H9 (cell line): ENCODE data around the gene EXD2. TPM values are rescaled to one million over a fixed set of nuclear protein-coding genes. Genes with fewer than 3 reads are reported as not detected.

Experiments used
- DNase-seq: peaks from one replicate; pipeline ENCODE4 v3.0.0-alpha.2; 2017
- H2AFZ ChIP-seq: one replicate; pipeline ENCODE4 v1.6.1; 2013; ENCODE audit warnings: mild to moderate bottlenecking, low read length, control low read depth, moderate library complexity
- H2AK5ac ChIP-seq: 2 replicates; pipeline ENCODE4 v1.6.1; 2013; ENCODE audit warnings: low read length, control low read depth, mixed read lengths; ENCODE audit not compliant: insufficient read length
- H2BK120ac ChIP-seq: one replicate; pipeline ENCODE4 v1.6.1; 2013; ENCODE audit warnings: low read depth, mild to moderate bottlenecking, low read length, control low read depth, inconsistent platforms; ENCODE audit not compliant: poor library complexity, severe bottlenecking
- H2BK12ac ChIP-seq: 2 replicates; pipeline ENCODE4 v1.6.1; 2013; ENCODE audit warnings: low read length, control low read depth, mixed read lengths, low read depth; ENCODE audit not compliant: insufficient read length
- H2BK15ac ChIP-seq: 2 replicates; pipeline ENCODE4 v1.6.1; 2013; ENCODE audit warnings: low read depth, low read length, control low read depth
- H2BK20ac ChIP-seq: one replicate; pipeline ENCODE4 v1.6.1; 2013; ENCODE audit warnings: low read depth, mild to moderate bottlenecking, low read length, control low read depth, inconsistent platforms; ENCODE audit not compliant: poor library complexity, severe bottlenecking
- H2BK5ac ChIP-seq: 2 replicates; pipeline ENCODE4 v1.6.1; 2013; ENCODE audit warnings: low read length, control low read depth, mixed read lengths; ENCODE audit not compliant: insufficient read length
- H3K14ac ChIP-seq: 2 replicates; pipeline ENCODE4 v1.6.1; 2013; ENCODE audit warnings: low read length, control low read depth; ENCODE audit not compliant: insufficient read depth
- H3K18ac ChIP-seq: 2 replicates; pipeline ENCODE4 v1.6.1; 2013; ENCODE audit warnings: low read depth, mild to moderate bottlenecking, mixed read lengths, low read length, control low read depth; ENCODE audit not compliant: insufficient read length
- H3K23ac ChIP-seq: 2 replicates; pipeline ENCODE4 v1.6.1; 2013; ENCODE audit warnings: low read length, control low read depth, mixed read lengths, low read depth; ENCODE audit not compliant: insufficient read length
- H3K23me2 ChIP-seq: 2 replicates; pipeline ENCODE4 v1.6.1; 2013; ENCODE audit warnings: low read depth, mild to moderate bottlenecking, mixed read lengths, low read length, control low read depth; ENCODE audit not compliant: insufficient read length, poor library complexity, severe bottlenecking
- H3K27ac ChIP-seq: 2 replicates; pipeline ENCODE4 v1.5.1; 2013; ENCODE audit warnings: low read length, control low read depth, mixed read lengths, low read depth; ENCODE audit not compliant: insufficient read length
- H3K27me3 ChIP-seq: 2 replicates; pipeline ENCODE4 v1.6.1; 2013; ENCODE audit warnings: low read length, control low read depth, inconsistent platforms; ENCODE audit not compliant: insufficient read depth
- H3K4ac ChIP-seq: 2 replicates; pipeline ENCODE4 v1.6.1; 2013; ENCODE audit warnings: low read depth, mild to moderate bottlenecking, control low read depth, inconsistent platforms, low read length, moderate library complexity
- H3K4me1 ChIP-seq: 2 replicates; pipeline ENCODE4 v1.6.1; 2013; ENCODE audit warnings: low read length, control low read depth, inconsistent platforms; ENCODE audit not compliant: insufficient read depth
- H3K4me2 ChIP-seq: 2 replicates; pipeline ENCODE4 v1.6.1; 2013; ENCODE audit warnings: low read length, control low read depth, mixed read lengths; ENCODE audit not compliant: insufficient read length, insufficient read depth
- H3K56ac ChIP-seq: 2 replicates; pipeline ENCODE4 v1.6.1; 2013; ENCODE audit warnings: low read depth, mild to moderate bottlenecking, mixed read lengths, low read length, control low read depth; ENCODE audit not compliant: insufficient read length
- H3K79me1 ChIP-seq: 2 replicates; pipeline ENCODE4 v1.6.1; 2013; ENCODE audit warnings: low read depth, mild to moderate bottlenecking, moderate library complexity, low read length, control low read depth, inconsistent platforms; ENCODE audit not compliant: insufficient read depth, poor library complexity, severe bottlenecking
- H3K79me2 ChIP-seq: 2 replicates; pipeline ENCODE4 v1.6.1; 2013; ENCODE audit warnings: low read length, control low read depth, inconsistent platforms; ENCODE audit not compliant: insufficient read depth
- H3K9ac ChIP-seq: 2 replicates; pipeline ENCODE4 v1.6.1; 2013; ENCODE audit warnings: low read length, control low read depth, mixed read lengths; ENCODE audit not compliant: insufficient read length; ENCODE audit errors: extremely low read depth
- H3K9me3 ChIP-seq: one replicate; pipeline ENCODE4 v1.6.1; 2013; ENCODE audit warnings: low read depth, low read length, inconsistent platforms; ENCODE audit not compliant: control insufficient read depth
- H3T11ph ChIP-seq: one replicate; pipeline ENCODE4 v1.6.1; 2013; ENCODE audit warnings: mild to moderate bottlenecking, low read length, control low read depth, inconsistent platforms
- H4K20me1 ChIP-seq: one replicate; pipeline ENCODE4 v1.6.1; 2013; ENCODE audit not compliant: control insufficient read depth, insufficient read length, insufficient read depth
- H4K5ac ChIP-seq: 2 replicates; pipeline ENCODE4 v1.6.1; 2013; ENCODE audit warnings: low read depth, mild to moderate bottlenecking, mixed read lengths, low read length, control low read depth; ENCODE audit not compliant: insufficient read length
- H4K8ac ChIP-seq: replicated peaks from 2 replicates; pipeline ENCODE4 v1.6.1; 2013; ENCODE audit warnings: low read length, control low read depth, mixed read lengths, low read depth; ENCODE audit not compliant: insufficient read length
- H4K91ac ChIP-seq: 2 replicates; pipeline ENCODE4 v1.6.1; 2013; ENCODE audit warnings: low read depth, mild to moderate bottlenecking, moderate library complexity, mixed read lengths, low read length, control low read depth; ENCODE audit not compliant: insufficient read length
- H3K27ac Mint-ChIP-seq, 3 experiments: 2 replicates in 2 of 3; 3 replicates in 1 of 3; pipeline ENCODE4 v1.8.0; 2020 to 2021; ENCODE audit warnings: mixed read lengths in 3 of 3, mild to moderate bottlenecking in 1 of 3, moderate library complexity in 1 of 3
- H3K27me3 Mint-ChIP-seq: 2 replicates; pipeline ENCODE4 v1.8.0; 2021; ENCODE audit warnings: low read depth, mild to moderate bottlenecking, moderate library complexity, mixed read lengths
- H3K36me3 Mint-ChIP-seq, 3 experiments: 2 replicates in 2 of 3; 3 replicates in 1 of 3; pipeline ENCODE4 v1.8.0; 2020 to 2021; ENCODE audit warnings: low read depth in 3 of 3, mixed read lengths in 3 of 3; ENCODE audit not compliant: insufficient read depth in 1 of 3
- H3K4me1 Mint-ChIP-seq, 2 experiments: 2 replicates each; pipeline ENCODE4 v1.8.0; 2020; ENCODE audit warnings: mixed read lengths in 2 of 2
- H3K4me3 Mint-ChIP-seq, 2 experiments: 2 replicates in 1 of 2; 3 replicates in 1 of 2; pipeline ENCODE4 v1.8.0; 2020 to 2021; ENCODE audit warnings: mild to moderate bottlenecking in 2 of 2, mixed read lengths in 2 of 2, moderate library complexity in 1 of 2
- H3K9me3 Mint-ChIP-seq, 2 experiments: 2 replicates in 1 of 2; 3 replicates in 1 of 2; pipeline ENCODE4 v1.8.0; 2020; ENCODE audit warnings: mild to moderate bottlenecking in 2 of 2, mixed read lengths in 2 of 2, moderate library complexity in 1 of 2
- WGBS: extraction: QIAGEN DNeasy Blood & Tissue Kit; methylation state at CpG from one replicate; pipeline ENCODE4 v1.1.7; 2013; ENCODE audit warnings: missing lambda C conversion rate, low lambda C conversion rate, mixed read lengths; ENCODE audit not compliant: insufficient read length; ENCODE audit errors: extremely low coverage; 5-methylcytosine and 5-hydroxymethylcytosine counted together
- total RNA-seq: library from RNA; stranded (reverse); gene quantifications from 2 replicates; pipeline ENCODE4 v1.2.1, GENCODE V29; 2021
- TF ChIP-seq, protein P1 (sequence below): fragments of 200-600 bp; sonication (generic); conservative IDR thresholded peaks from 3 replicates; pipeline ENCODE4 v1.8.0; 2021; ENCODE audit warnings: antibody characterized with exemption, mild to moderate bottlenecking

The EXD2 gene
- total RNA-seq, 1 experiment from 2014 or later = 19.6 TPM

DNA sequence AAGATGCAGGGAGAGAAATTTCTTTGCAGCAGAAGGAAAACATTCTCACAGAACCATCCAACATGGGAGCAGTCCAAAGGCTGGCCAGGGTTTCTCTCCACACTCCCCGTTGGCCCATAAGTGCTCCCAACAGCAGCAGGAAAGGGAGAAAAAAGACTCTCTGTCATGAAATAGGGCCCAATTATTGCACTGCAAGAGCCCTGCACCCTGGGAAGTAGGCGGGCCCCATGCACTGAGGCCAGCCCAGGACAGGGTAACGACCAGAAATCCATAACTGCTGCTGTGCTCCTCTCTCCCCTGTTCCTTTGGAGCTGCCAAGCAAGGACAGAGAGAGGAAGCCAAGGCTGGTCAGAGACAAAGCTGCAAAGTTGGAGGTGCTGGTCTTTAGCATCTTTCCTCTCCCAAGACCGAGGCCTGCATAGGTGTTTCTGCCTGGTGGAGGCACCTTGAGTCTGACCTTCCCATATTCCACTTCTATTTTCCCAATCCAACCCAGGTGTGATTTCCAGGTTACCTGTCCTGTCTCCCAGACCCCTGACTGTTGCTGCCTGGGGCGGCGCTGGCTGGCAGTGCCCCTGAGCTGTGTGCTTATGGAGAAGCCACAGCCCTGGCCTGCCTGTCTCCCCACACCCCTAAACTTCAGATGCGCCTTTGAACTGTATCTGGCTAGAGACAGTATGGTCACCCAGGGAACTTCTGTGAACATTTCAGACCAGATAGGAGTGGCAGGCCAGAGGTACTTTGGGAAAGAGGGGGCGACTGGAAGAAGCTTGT is 75.5 kb downstream of the EXD2 start:
- no peak overlapping the region for H2BK5ac ChIP-seq
- no peak overlapping the region for H2BK15ac ChIP-seq
- H3K56ac ChIP-seq = no peak overlapping the region
- H3K79me1 ChIP-seq = no peaks in the 10 kb centered on the region
- no peak overlapping the region for H2AFZ ChIP-seq
- no peak overlapping the region for H3T11ph ChIP-seq
- no peak overlapping the region for H4K91ac ChIP-seq
- no peak overlapping the region for H3K18ac ChIP-seq
- no peak overlapping the region for H4K8ac ChIP-seq
- H3K27ac ChIP-seq = no peak overlapping the region
- Mint-ChIP-seq H3K9me3 (no peaks in the 10 kb centered on the region), H3K4me1 (peaks cover 10 to 14% of the 10 kb centered on the region in 2 experiments), H3K36me3 (no peaks in the 10 kb centered on the region), H3K4me3 (no peak overlapping the region), H3K27ac (no peak overlapping the region; a peak in 1 of 7 replicates), H3K27me3 (peaks cover 21% of the 10 kb centered on the region)
- no peak overlapping the region for H3K23ac ChIP-seq
- H3K9me3 ChIP-seq = no peaks in the 10 kb centered on the region
- H3K4me2 ChIP-seq = no peak overlapping the region
- peaks cover 2% of the 10 kb centered on the region; the same call in 1 of the 2 replicates for H3K27me3 ChIP-seq
- no CpG with 5 or more reads among the region's 8 CpGs for WGBS
- TF ChIP-seq, protein P1, sequence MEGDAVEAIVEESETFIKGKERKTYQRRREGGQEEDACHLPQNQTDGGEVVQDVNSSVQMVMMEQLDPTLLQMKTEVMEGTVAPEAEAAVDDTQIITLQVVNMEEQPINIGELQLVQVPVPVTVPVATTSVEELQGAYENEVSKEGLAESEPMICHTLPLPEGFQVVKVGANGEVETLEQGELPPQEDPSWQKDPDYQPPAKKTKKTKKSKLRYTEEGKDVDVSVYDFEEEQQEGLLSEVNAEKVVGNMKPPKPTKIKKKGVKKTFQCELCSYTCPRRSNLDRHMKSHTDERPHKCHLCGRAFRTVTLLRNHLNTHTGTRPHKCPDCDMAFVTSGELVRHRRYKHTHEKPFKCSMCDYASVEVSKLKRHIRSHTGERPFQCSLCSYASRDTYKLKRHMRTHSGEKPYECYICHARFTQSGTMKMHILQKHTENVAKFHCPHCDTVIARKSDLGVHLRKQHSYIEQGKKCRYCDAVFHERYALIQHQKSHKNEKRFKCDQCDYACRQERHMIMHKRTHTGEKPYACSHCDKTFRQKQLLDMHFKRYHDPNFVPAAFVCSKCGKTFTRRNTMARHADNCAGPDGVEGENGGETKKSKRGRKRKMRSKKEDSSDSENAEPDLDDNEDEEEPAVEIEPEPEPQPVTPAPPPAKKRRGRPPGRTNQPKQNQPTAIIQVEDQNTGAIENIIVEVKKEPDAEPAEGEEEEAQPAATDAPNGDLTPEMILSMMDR = no peak
- H2BK20ac ChIP-seq = no peak overlapping the region
- no peak for DNase-seq
- H3K79me2 ChIP-seq = no peaks in the 10 kb centered on the region
- H2BK12ac ChIP-seq = no peak overlapping the region
- no peak overlapping the region for H4K5ac ChIP-seq
- H2AK5ac ChIP-seq = no peak overlapping the region
- H3K23me2 ChIP-seq = no peaks in the 10 kb centered on the region
- no peak overlapping the region for H3K4ac ChIP-seq
- no peak overlapping the region for H2BK120ac ChIP-seq
- H3K9ac ChIP-seq = no peak overlapping the region
- no peak overlapping the region for H3K14ac ChIP-seq
- no peaks in the 10 kb centered on the region for H4K20me1 ChIP-seq
- H3K4me1 ChIP-seq = no peaks in the 10 kb centered on the region; the same call in 1 of the 2 replicates
